Measurements from ENCODE around the gene MELTF. TPM values are rescaled to one million over a fixed set of nuclear protein-coding genes. Genes with fewer than 3 reads are reported as not detected.

The MELTF gene
- total RNA-seq, 2 donors from 2014 or later = 2.6 TPM

- peaks cover 8% of the 10 kb centered on the region for H3K4me1 Mint-ChIP-seq
- DNase-seq (no peak), ATAC-seq (no peak)
- no peak overlapping the region for H3K27ac Mint-ChIP-seq
- H3K4me3 Mint-ChIP-seq = no peak overlapping the region
- H3K27me3 Mint-ChIP-seq = no peaks in the 10 kb centered on the region
- no peaks in the 10 kb centered on the region for H3K36me3 Mint-ChIP-seq (ENCODE audit: low read depth)
- H3K9me3 ChIP-seq (ENCODE audit: control insufficient read depth, low read length, poor library complexity, severe bottlenecking) = no peaks in the 10 kb centered on the region
Measured at GRCh38 chr3:197000211-197000610, 29.4 kb downstream of the MELTF start.

GRCh38 chr3:196998966-196999760 is 30.5 kb downstream of the MELTF start:
- Mint-ChIP-seq H3K27me3 (no peaks in the 10 kb centered on the region), H3K36me3 (ENCODE audit: low read depth) (no peaks in the 10 kb centered on the region), H3K4me3 (no peak overlapping the region), H3K27ac (no peak overlapping the region), H3K4me1 (peaks cover 5% of the 10 kb centered on the region)
- ATAC-seq (no peak), DNase-seq (no peak)
- no peaks in the 10 kb centered on the region for H3K9me3 ChIP-seq (ENCODE audit: control insufficient read depth, low read length, poor library complexity, severe bottlenecking)

- ATAC-seq (no peak), DNase-seq (no peak)
- no peak overlapping the region for H3K4me3 Mint-ChIP-seq
- H3K27me3 Mint-ChIP-seq = no peaks in the 10 kb centered on the region
- H3K36me3 Mint-ChIP-seq (ENCODE audit: low read depth) = no peaks in the 10 kb centered on the region
- peaks cover 2% of the 10 kb centered on the region for H3K4me1 Mint-ChIP-seq
- H3K9me3 ChIP-seq (ENCODE audit: control insufficient read depth, low read length, poor library complexity, severe bottlenecking) = no peaks in the 10 kb centered on the region
- H3K27ac Mint-ChIP-seq = no peak overlapping the region
Measured at GRCh38 chr3:196997311-196997710, 32.3 kb downstream of the MELTF start.

- H3K4me3 Mint-ChIP-seq = no peak overlapping the region
- H3K27me3 Mint-ChIP-seq = no peaks in the 10 kb centered on the region
- ATAC-seq (no peak), DNase-seq (no peak)
- H3K27ac Mint-ChIP-seq = no peak overlapping the region
- peaks cover under 1% of the 10 kb centered on the region for H3K4me1 Mint-ChIP-seq
- no peaks in the 10 kb centered on the region for H3K36me3 Mint-ChIP-seq (ENCODE audit: low read depth)
- no peaks in the 10 kb centered on the region for H3K9me3 ChIP-seq (ENCODE audit: control insufficient read depth, low read length, poor library complexity, severe bottlenecking)
Measured at GRCh38 chr3:196996454-196997265, 33.0 kb downstream of the MELTF start.

- ATAC-seq (no peak), DNase-seq (no peak)
- Mint-ChIP-seq H3K36me3 (ENCODE audit: low read depth) (no peaks in the 10 kb centered on the region), H3K27ac (no peak overlapping the region), H3K4me1 (no peaks in the 10 kb centered on the region), H3K27me3 (no peaks in the 10 kb centered on the region), H3K4me3 (no peak overlapping the region)
- H3K9me3 ChIP-seq (ENCODE audit: control insufficient read depth, low read length, poor library complexity, severe bottlenecking) = no peaks in the 10 kb centered on the region
Measured at GRCh38 chr3:196995646-196996355, 33.8 kb downstream of the MELTF start.

GRCh38 chr3:196995027-196995426 is 34.6 kb downstream of the MELTF start:
- no peak overlapping the region for H3K4me3 Mint-ChIP-seq
- DNase-seq (no peak), ATAC-seq (no peak)
- H3K36me3 Mint-ChIP-seq (ENCODE audit: low read depth) = no peaks in the 10 kb centered on the region
- no peak overlapping the region for H3K27ac Mint-ChIP-seq
- H3K9me3 ChIP-seq (ENCODE audit: control insufficient read depth, low read length, poor library complexity, severe bottlenecking) = no peaks in the 10 kb centered on the region
- no peaks in the 10 kb centered on the region for H3K4me1 Mint-ChIP-seq
- H3K27me3 Mint-ChIP-seq = no peaks in the 10 kb centered on the region

GRCh38 chr3:196994056-196994455 is 35.6 kb downstream of the MELTF start:
- ATAC-seq (no peak), DNase-seq (no peak)
- H3K9me3 ChIP-seq (ENCODE audit: control insufficient read depth, low read length, poor library complexity, severe bottlenecking) = no peaks in the 10 kb centered on the region
- no peaks in the 10 kb centered on the region for H3K27me3 Mint-ChIP-seq
- H3K4me1 Mint-ChIP-seq = no peaks in the 10 kb centered on the region
- H3K27ac Mint-ChIP-seq = no peak overlapping the region
- H3K4me3 Mint-ChIP-seq = no peak overlapping the region
- H3K36me3 Mint-ChIP-seq (ENCODE audit: low read depth) = no peaks in the 10 kb centered on the region

GRCh38 chr3:196992461-196993065 is 37.1 kb downstream of the MELTF start:
- Mint-ChIP-seq H3K4me1 (no peaks in the 10 kb centered on the region), H3K36me3 (ENCODE audit: low read depth) (no peaks in the 10 kb centered on the region), H3K4me3 (no peak overlapping the region), H3K27ac (no peak overlapping the region), H3K27me3 (peaks cover 6% of the 10 kb centered on the region)
- DNase-seq = no peak
- H3K9me3 ChIP-seq (ENCODE audit: control insufficient read depth, low read length, poor library complexity, severe bottlenecking) = no peaks in the 10 kb centered on the region
- ATAC-seq = no peak

GRCh38 chr3:196991581-196992460 is 37.8 kb downstream of the MELTF start:
- H3K9me3 ChIP-seq (ENCODE audit: control insufficient read depth, low read length, poor library complexity, severe bottlenecking) = no peaks in the 10 kb centered on the region
- ATAC-seq (no peak), DNase-seq (no peak)
- Mint-ChIP-seq H3K27ac (no peak overlapping the region), H3K4me1 (no peaks in the 10 kb centered on the region), H3K4me3 (no peak overlapping the region), H3K27me3 (peaks cover 12% of the 10 kb centered on the region), H3K36me3 (ENCODE audit: low read depth) (no peaks in the 10 kb centered on the region)

- H3K27me3 Mint-ChIP-seq = peaks cover 20% of the 10 kb centered on the region
- DNase-seq (no peak), ATAC-seq (no peak)
- H3K4me1 Mint-ChIP-seq = no peaks in the 10 kb centered on the region
- H3K36me3 Mint-ChIP-seq (ENCODE audit: low read depth) = no peaks in the 10 kb centered on the region
- no peak overlapping the region for H3K4me3 Mint-ChIP-seq
- no peaks in the 10 kb centered on the region for H3K9me3 ChIP-seq (ENCODE audit: control insufficient read depth, low read length, poor library complexity, severe bottlenecking)
- no peak overlapping the region for H3K27ac Mint-ChIP-seq
Measured at GRCh38 chr3:196990601-196991007, 39.0 kb downstream of the MELTF start.

- Mint-ChIP-seq H3K36me3 (ENCODE audit: low read depth) (no peaks in the 10 kb centered on the region), H3K4me1 (no peaks in the 10 kb centered on the region), H3K4me3 (no peak overlapping the region), H3K27ac (no peak overlapping the region), H3K27me3 (peaks cover 24% of the 10 kb centered on the region)
- DNase-seq (no peak), ATAC-seq (no peak)
- no peaks in the 10 kb centered on the region for H3K9me3 ChIP-seq (ENCODE audit: control insufficient read depth, low read length, poor library complexity, severe bottlenecking)
Measured at GRCh38 chr3:196989721-196990262, 39.8 kb downstream of the MELTF start.
